Smooth muscle cell (in vitro differentiated cells): Measurements from ENCODE around the gene PITPNC1. TPM values are rescaled to one million over a fixed set of nuclear protein-coding genes. Genes with fewer than 3 reads are reported as not detected.

Source experiments
- DNase-seq: peaks from one replicate; lab custom pipeline; 2025; ENCODE audit not compliant: unreplicated experiment; lab: John Stamatoyannopoulos, UW
- H2AFZ ChIP-seq: fragments of 200-600 bp; sonication (generic); 2 replicates; pipeline ENCODE4 v1.6.0; 2016; ENCODE audit warnings: antibody characterized with exemption, low read depth, mild to moderate bottlenecking
- H3F3A ChIP-seq: fragments of 200-600 bp; sonication (generic); 2 replicates; pipeline ENCODE4 v1.6.0; 2017; ENCODE audit warnings: antibody characterized with exemption, low read depth
- H3K27ac ChIP-seq: fragments of 200-600 bp; sonication (generic); 2 replicates; pipeline ENCODE4 v1.5.1; 2016; ENCODE audit warnings: low read depth, mild to moderate bottlenecking
- H3K27me3 ChIP-seq: fragments of 200-600 bp; sonication (generic); 2 replicates; pipeline ENCODE4 v1.6.1; 2016; ENCODE audit warnings: low read depth, mild to moderate bottlenecking
- H3K36me3 ChIP-seq: fragments of 200-600 bp; sonication (generic); 2 replicates; pipeline ENCODE4 v1.5.1; 2016; ENCODE audit warnings: low read depth
- H3K4me1 ChIP-seq: fragments of 200-600 bp; sonication (generic); 2 replicates; pipeline ENCODE4 v1.5.1; 2016; ENCODE audit warnings: low read depth
- H3K4me2 ChIP-seq: fragments of 200-600 bp; sonication (generic); 2 replicates; pipeline ENCODE4 v1.6.0; 2016; ENCODE audit warnings: mild to moderate bottlenecking
- H3K4me3 ChIP-seq: fragments of 200-600 bp; sonication (generic); 2 replicates; pipeline ENCODE4 v1.5.1; 2016; ENCODE audit warnings: mild to moderate bottlenecking
- H3K79me2 ChIP-seq: fragments of 200-600 bp; sonication (generic); 2 replicates; pipeline ENCODE4 v1.6.0; 2016; ENCODE audit warnings: low read depth, mild to moderate bottlenecking
- H3K9ac ChIP-seq: fragments of 200-600 bp; sonication (generic); 2 replicates; pipeline ENCODE4 v1.6.0; 2016; ENCODE audit warnings: low read depth
- H3K9me3 ChIP-seq: fragments of 200-600 bp; sonication (generic); replicated peaks from 2 replicates; pipeline ENCODE4 v1.5.1; 2016; ENCODE audit warnings: low read depth
- H4K20me1 ChIP-seq: fragments of 200-600 bp; sonication (generic); 2 replicates; pipeline ENCODE4 v1.6.0; 2016; ENCODE audit warnings: low read depth
- CTCF ChIP-seq: fragments of 200-600 bp; sonication (generic); IDR thresholded peaks from 2 replicates; pipeline ENCODE4 v1.5.1; 2017; ENCODE audit warnings: borderline replicate concordance, mild to moderate bottlenecking, antibody characterized with exemption; ENCODE audit not compliant: insufficient read depth, poor library complexity, severe bottlenecking
- WGBS: methylation state at CpG from one replicate; pipeline ENCODE4 v1.1.7; 2016; ENCODE audit warnings: low lambda C conversion rate; 5-methylcytosine and 5-hydroxymethylcytosine counted together
- polyA plus RNA-seq: library from polyadenylated mRNA; unstranded; fragments of >200 nt; fragmentation: Nextera tagmentation; extraction: Ambion mirVana; gene quantifications from 2 replicates; pipeline ENCODE4 v1.2.1, GENCODE V29; 2016
- total RNA-seq: library from RNA; depleted of rRNA; stranded (reverse); fragments of >200 nt; gene quantifications from 2 replicates; pipeline ENCODE4 v1.2.3, GENCODE V29; 2014

The PITPNC1 gene
- total and polyA plus RNA-seq, 2 experiments from 2014 or later = 9.6 to 12.5 TPM

GRCh38 chr17:67685351-67685750, 308.3 kb downstream of the PITPNC1 start:
- Histone ChIP-seq H3K27ac (no peak overlapping the region), H3K9ac (no peak overlapping the region), H3K27me3 (no peaks in the 10 kb centered on the region), H3K4me1 (no peaks in the 10 kb centered on the region), H3K4me3 (no peak overlapping the region), H3K9me3 (no peaks in the 10 kb centered on the region), H2AFZ (no peak overlapping the region), H3K79me2 (no peaks in the 10 kb centered on the region), H3K36me3 (no peaks in the 10 kb centered on the region), H3F3A (no peaks in the 10 kb centered on the region), H4K20me1 (no peaks in the 10 kb centered on the region), H3K4me2 (no peak overlapping the region)
- no peak for TF ChIP-seq CTCF
- WGBS = 95% methylated on average over 3 of the region's 3 CpGs
- no peak for DNase-seq

GRCh38 chr17:67686241-67686640, 309.2 kb downstream of the PITPNC1 start:
- no peak overlapping the region for H3K9ac ChIP-seq
- H4K20me1 ChIP-seq = no peaks in the 10 kb centered on the region
- H3F3A ChIP-seq = no peaks in the 10 kb centered on the region
- no peak overlapping the region for H3K4me2 ChIP-seq
- no peak for DNase-seq
- no peaks in the 10 kb centered on the region for H3K27me3 ChIP-seq
- H3K27ac ChIP-seq = no peak overlapping the region
- no peak overlapping the region for H3K4me3 ChIP-seq
- H3K9me3 ChIP-seq = no peaks in the 10 kb centered on the region
- no peaks in the 10 kb centered on the region for H3K79me2 ChIP-seq
- WGBS = 98% methylated on average over 2 of the region's 2 CpGs
- no peaks in the 10 kb centered on the region for H3K36me3 ChIP-seq
- TF ChIP-seq CTCF = no peak
- H3K4me1 ChIP-seq = no peaks in the 10 kb centered on the region
- no peak overlapping the region for H2AFZ ChIP-seq

GRCh38 chr17:67687511-67687910, 310.4 kb downstream of the PITPNC1 start:
- H3K4me2 ChIP-seq = peak overlapping the region; percentile 4
- H3K9me3 ChIP-seq = no peaks in the 10 kb centered on the region
- H4K20me1 ChIP-seq = no peaks in the 10 kb centered on the region
- H3K79me2 ChIP-seq = no peaks in the 10 kb centered on the region
- no peak overlapping the region for H3K27ac ChIP-seq
- no peak for TF ChIP-seq CTCF
- H3K9ac ChIP-seq = no peak overlapping the region
- H3K4me1 ChIP-seq = no peaks in the 10 kb centered on the region
- H3K4me3 ChIP-seq = no peak overlapping the region
- H3F3A ChIP-seq = no peaks in the 10 kb centered on the region
- WGBS = 55% methylated on average over 2 of the region's 2 CpGs
- no peaks in the 10 kb centered on the region for H3K36me3 ChIP-seq
- no peak overlapping the region for H2AFZ ChIP-seq
- no peaks in the 10 kb centered on the region for H3K27me3 ChIP-seq
- DNase-seq = no peak

- Histone ChIP-seq H3K4me1 (no peaks in the 10 kb centered on the region), H3K9ac (no peak overlapping the region), H3K27ac (no peak overlapping the region), H3K4me3 (no peak overlapping the region), H3K4me2 (no peak overlapping the region), H3K36me3 (no peaks in the 10 kb centered on the region), H3K27me3 (no peaks in the 10 kb centered on the region), H4K20me1 (no peaks in the 10 kb centered on the region), H3K9me3 (no peaks in the 10 kb centered on the region), H3K79me2 (no peaks in the 10 kb centered on the region), H3F3A (no peaks in the 10 kb centered on the region), H2AFZ (no peak overlapping the region)
- TF ChIP-seq CTCF = peak; percentile 82
- no peak for DNase-seq
- 59% methylated on average over 2 of the region's 2 CpGs for WGBS
Measured at GRCh38 chr17:67689534-67690177, 312.6 kb downstream of the PITPNC1 start.
